HCT116 (cell line): ENCODE data around the gene TMEM203. TPM values are rescaled to one million over a fixed set of nuclear protein-coding genes. Genes with fewer than 3 reads are reported as not detected.

Source experiments
- ATAC-seq: fragments of 200-7000 bp; cut with Tn5 transposase; 2 replicates; pipeline ENCODE4 v1.9.1; 2020; ENCODE audit warnings: mild to moderate bottlenecking, moderate library complexity
- BruUV-seq: library from RNA; stranded (reverse); fragments of 400-500 nt; replicated peaks from 2 replicates; lab custom pipeline; 2021; lab: Mats Ljungman, UMichigan
- CTCF ChIA-PET: fragments of 300-600 bp; sonication (Branson Sonifier 250); formaldehyde crosslinking; loops from one replicate; lab custom pipeline; 2021; ENCODE audit warnings: antibody characterized with exemption; lab: Charles Lee
- POLR2A ChIA-PET: fragments of 300-600, 350-600 bp; sonication (Branson Sonifier 250); formaldehyde crosslinking; loops from one replicate; lab custom pipeline; 2021; ENCODE audit warnings: antibody characterized with exemption; lab: Charles Lee
- RAD21 ChIA-PET, 2 experiments: fragments of 300-600 bp; sonication (Branson Sonifier 250); formaldehyde crosslinking; loops; one replicate each; lab custom pipeline; 2023; ENCODE audit warnings: low total read pairs in 2 of 2; ENCODE audit not compliant: uncharacterized antibody in 2 of 2, unreplicated experiment in 2 of 2, low non-redundant PET in 1 of 2; lab: Charles Lee
- DNase-seq: peaks from one replicate; pipeline ENCODE4 v3.0.0-alpha.2; 2010; ENCODE audit warnings: low read depth, low spot score
- H2AFZ ChIP-seq: fragments of 200-600 bp; shearing (Covaris generic), sonication (generic); 2 replicates; pipeline ENCODE4 v1.6.1; 2017; ENCODE audit warnings: low read depth, mixed run types, mixed read lengths, antibody characterized with exemption, low read length; ENCODE audit not compliant: poor library complexity, severe bottlenecking
- H3K27ac ChIP-seq: 2 replicates; pipeline ENCODE4 v1.5.1; 2012; ENCODE audit warnings: low read depth, low read length
- H3K27me3 ChIP-seq: fragments of 200-600 bp; sonication (generic); 2 replicates; pipeline ENCODE4 v1.6.1; 2016; ENCODE audit warnings: mixed run types, low read length, mixed read lengths; ENCODE audit not compliant: insufficient read depth
- H3K36me3 ChIP-seq, 2 experiments: fragments of 200-500 bp in 1 of 2; fragments of 200-600 bp in 1 of 2; sonication (Bioruptor generic) in 1 of 2; sonication (generic) in 1 of 2; 2 replicates each; pipeline versions ENCODE4 v1.5.1 to v1.6.1; 2014 to 2016; ENCODE audit warnings: low read length in 2 of 2, inconsistent platforms in 1 of 2, mixed read lengths in 1 of 2, mixed run types in 1 of 2; ENCODE audit not compliant: insufficient read depth in 2 of 2, control insufficient read depth in 1 of 2
- H3K4me1 ChIP-seq, 2 experiments: fragments of 200-600 bp in 1 of 2; sonication (generic) in 1 of 2; 2 replicates each; pipeline versions ENCODE4 v1.5.1 to v1.6.1; 2012 to 2017; ENCODE audit warnings: low read length in 2 of 2, inconsistent platforms in 1 of 2, mild to moderate bottlenecking in 1 of 2, mixed read lengths in 1 of 2, mixed run types in 1 of 2, moderate library complexity in 1 of 2; ENCODE audit not compliant: insufficient read depth in 2 of 2, control insufficient read depth in 1 of 2
- H3K4me2 ChIP-seq: fragments of 200-600 bp; sonication (generic); 2 replicates; pipeline ENCODE4 v1.6.1; 2017; ENCODE audit warnings: mixed run types, low read length, mixed read lengths
- H3K4me3 ChIP-seq, 2 experiments: fragments of 200-600 bp in 1 of 2; sonication (generic) in 1 of 2; replicated peaks in 1 of 2; 2 replicates each; pipeline ENCODE4 v1.5.1; 2011 to 2016; ENCODE audit warnings: low read length in 2 of 2, control low read depth in 1 of 2, low read depth in 1 of 2, mild to moderate bottlenecking in 1 of 2, mixed read lengths in 1 of 2, mixed run types in 1 of 2
- H3K79me2 ChIP-seq: fragments of 200-600 bp; sonication (generic); 2 replicates; pipeline ENCODE4 v1.6.1; 2017; ENCODE audit warnings: mild to moderate bottlenecking, mixed run types, low read length, moderate library complexity, mixed read lengths; ENCODE audit not compliant: insufficient read depth
- H3K9ac ChIP-seq: fragments of 200-600 bp; sonication (generic); 2 replicates; pipeline ENCODE4 v1.6.1; 2016; ENCODE audit warnings: low read length, mixed read lengths
- H3K9me2 ChIP-seq: fragments of 200-600 bp; sonication (generic), shearing (Covaris generic); 2 replicates; pipeline ENCODE4 v1.6.1; 2017; ENCODE audit warnings: mixed run types, mild to moderate bottlenecking, moderate library complexity; ENCODE audit not compliant: insufficient read depth
- H3K9me3 ChIP-seq, 2 experiments: fragments of 200-500 bp in 1 of 2; fragments of 200-600 bp in 1 of 2; sonication (Bioruptor generic) in 1 of 2; sonication (generic) in 1 of 2; 2 replicates each; pipeline ENCODE4 v1.6.1; 2014 to 2017; ENCODE audit warnings: low read length in 2 of 2, mixed read lengths in 2 of 2, inconsistent platforms in 1 of 2, low read depth in 1 of 2, mild to moderate bottlenecking in 1 of 2, mixed run types in 1 of 2, moderate library complexity in 1 of 2; ENCODE audit not compliant: control insufficient read depth in 1 of 2, insufficient read depth in 1 of 2
- H4K20me1 ChIP-seq: fragments of 200-600 bp; sonication (generic), shearing (Covaris generic); 2 replicates; pipeline ENCODE4 v1.6.1; 2017; ENCODE audit warnings: mixed run types, mild to moderate bottlenecking, moderate library complexity; ENCODE audit not compliant: insufficient read depth
- FOSL1 ChIP-seq: IDR thresholded peaks from 2 replicates; pipeline ENCODE4 v1.6.1; 2012; ENCODE audit warnings: low read depth
- REST ChIP-seq: IDR thresholded peaks from 2 replicates; pipeline ENCODE4 v1.6.1; 2012; ENCODE audit warnings: low read depth
- SIN3A ChIP-seq: IDR thresholded peaks from 2 replicates; pipeline ENCODE4 v1.6.1; 2012; ENCODE audit warnings: low read depth
- YY1 ChIP-seq: IDR thresholded peaks from 2 replicates; pipeline ENCODE4 v1.6.1; 2011; ENCODE audit warnings: low read length, low read depth, moderate library complexity, mild to moderate bottlenecking; ENCODE audit not compliant: insufficient replicate concordance; ENCODE audit errors: extremely low read depth
- ZFX ChIP-seq: fragments of 450-650 bp; IDR thresholded peaks from 2 replicates; pipeline ENCODE4 v1.6.1; 2017
- intact Hi-C: fragments of 100-400 bp; cut with micrococcal nuclease; formaldehyde crosslinking; loops from 2 replicates; pipeline ENCODE4 v1.10.0; 2022
- total RNA-seq: library from RNA; stranded (reverse); gene quantifications from one replicate; pipeline ENCODE4 v1.2.1, GENCODE V29; 2021; ENCODE audit not compliant: unreplicated experiment

TMEM203 gene
- total RNA-seq, 1 experiment from 2014 or later, result 45.0 TPM

- no peak for TF ChIP-seq REST
- TF ChIP-seq SIN3A, result no peak
- TF ChIP-seq YY1, result no peak
Observed at GRCh38 chr9:137164370-137165249, 40.8 kb downstream of the TMEM203 start (continued).

- Histone ChIP-seq H3K79me2 (no peaks in the 10 kb centered on the region), H3K4me1 (peaks cover 11 to 59% of the 10 kb centered on the region in 2 experiments)
- TF ChIP-seq FOSL1, result no peak
- TF ChIP-seq ZFX, result no peak
- TF ChIP-seq, all 23 proteins: peak for 0
- ATAC-seq (no peak), DNase-seq (no peak)
- no peak overlapping the region for H2AFZ ChIP-seq
- H3K4me3 ChIP-seq, result peak overlapping the region in 1 of 2 experiments; percentile 70; a peak in 3 of 4 replicates
- H3K4me2 ChIP-seq, result peak overlapping the region; percentile 98
- ChIA-PET POLR2A (interaction anchor here (0.9 to 2.5 kb wide), 7 partner anchors 14 to 77 kb away, joined by 3 to 16 read pairs (median 6); partner anchors contain the start of genes ANAPC2, CYSRT1, SSNA1 and TUBB4B), RAD21 (interaction anchor here in 1 of 2 experiments (0.6 kb wide), 2 partner anchors 63 to 140 kb away, joined by 3 read pairs; partner anchors contain the start of gene RNF224), CTCF (interaction anchor here (1.0 to 1.6 kb wide), 3 partner anchors 12 to 73 kb away, joined by 6 to 15 read pairs (median 9); partner anchors contain the start of gene RNF224)
- H3K9ac ChIP-seq, result peak overlapping the region; percentile 77
- no peaks in the 10 kb centered on the region for H3K9me3 ChIP-seq
- H3K27me3 ChIP-seq, result no peaks in the 10 kb centered on the region
- H4K20me1 ChIP-seq, result no peaks in the 10 kb centered on the region
- intact Hi-C loops, result loop anchor here (2.0 kb wide), 2 partner anchors 45 to 59 kb away; partner anchors contain the start of gene RNF208
- H3K27ac ChIP-seq, result peak overlapping the region; percentile 82; the same call in 1 of the 2 replicates
- no TSS peak for BruUV-seq
- no peaks in the 10 kb centered on the region for H3K36me3 ChIP-seq
- H3K9me2 ChIP-seq, result no peaks in the 10 kb centered on the region
Observed at GRCh38 chr9:137163805-137164204, 41.6 kb downstream of the TMEM203 start.
